Keratinocyte (primary cell): ENCODE results near the gene SEPTIN1.

ENCODE experiments used
- EZH2 ChIP-seq: IDR thresholded peaks from one replicate; pipeline ENCODE4 v1.6.1; 2012; ENCODE audit warnings: inconsistent platforms, mild to moderate bottlenecking, low read length, moderate library complexity
- TF ChIP-seq, protein P1 (sequence below), 3 experiments: IDR thresholded peaks in 1 of 3; conservative IDR thresholded peaks in 1 of 3; optimal IDR thresholded peaks in 1 of 3; 2 replicates in 2 of 3; 3 replicates in 1 of 3; pipeline versions ENCODE3 to v1.5.1; 2011; ENCODE audit warnings: low read length in 3 of 3, mild to moderate bottlenecking in 3 of 3, moderate library complexity in 2 of 3, control low read depth in 1 of 3, inconsistent platforms in 1 of 3; ENCODE audit not compliant: insufficient read depth in 2 of 3; ENCODE audit errors: extremely low read depth in 1 of 3

DNA sequence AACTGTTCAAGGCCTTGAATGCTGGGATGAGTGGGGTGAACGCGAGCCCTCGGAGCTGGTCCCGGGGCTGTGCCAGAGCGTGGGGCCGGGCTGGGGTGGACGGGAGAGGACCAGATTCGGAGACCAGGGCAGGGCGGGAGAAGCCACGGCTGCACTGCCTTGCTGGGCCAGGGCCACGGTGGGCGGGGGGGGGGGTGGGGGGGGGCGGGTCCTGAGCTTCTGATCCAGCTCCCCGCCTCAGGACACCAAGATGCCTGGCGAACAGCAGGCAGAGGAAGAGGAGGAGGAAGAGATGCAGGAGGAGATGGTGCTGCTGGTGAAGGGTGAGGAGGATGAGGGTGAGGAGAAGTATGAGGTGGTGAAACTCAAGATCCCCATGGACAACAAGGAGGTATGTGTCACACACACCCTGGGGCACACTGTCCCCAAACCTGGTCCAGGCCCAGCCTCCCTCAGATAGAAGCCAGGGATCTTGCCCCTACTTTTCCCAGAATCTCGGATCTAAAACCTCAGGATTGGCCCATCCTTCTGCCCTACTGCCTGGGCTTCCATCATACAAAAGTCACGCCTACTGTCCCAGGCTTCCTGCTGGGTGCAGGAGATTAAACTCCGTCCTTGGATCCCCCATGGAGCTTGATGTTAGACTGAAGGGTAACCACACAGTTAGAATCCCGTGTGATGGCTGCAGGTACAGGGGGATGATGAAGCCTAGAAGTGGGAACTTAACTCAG, 25.6 kb upstream of the SEPTIN1 start:
- TF ChIP-seq, protein P1, sequence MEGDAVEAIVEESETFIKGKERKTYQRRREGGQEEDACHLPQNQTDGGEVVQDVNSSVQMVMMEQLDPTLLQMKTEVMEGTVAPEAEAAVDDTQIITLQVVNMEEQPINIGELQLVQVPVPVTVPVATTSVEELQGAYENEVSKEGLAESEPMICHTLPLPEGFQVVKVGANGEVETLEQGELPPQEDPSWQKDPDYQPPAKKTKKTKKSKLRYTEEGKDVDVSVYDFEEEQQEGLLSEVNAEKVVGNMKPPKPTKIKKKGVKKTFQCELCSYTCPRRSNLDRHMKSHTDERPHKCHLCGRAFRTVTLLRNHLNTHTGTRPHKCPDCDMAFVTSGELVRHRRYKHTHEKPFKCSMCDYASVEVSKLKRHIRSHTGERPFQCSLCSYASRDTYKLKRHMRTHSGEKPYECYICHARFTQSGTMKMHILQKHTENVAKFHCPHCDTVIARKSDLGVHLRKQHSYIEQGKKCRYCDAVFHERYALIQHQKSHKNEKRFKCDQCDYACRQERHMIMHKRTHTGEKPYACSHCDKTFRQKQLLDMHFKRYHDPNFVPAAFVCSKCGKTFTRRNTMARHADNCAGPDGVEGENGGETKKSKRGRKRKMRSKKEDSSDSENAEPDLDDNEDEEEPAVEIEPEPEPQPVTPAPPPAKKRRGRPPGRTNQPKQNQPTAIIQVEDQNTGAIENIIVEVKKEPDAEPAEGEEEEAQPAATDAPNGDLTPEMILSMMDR (optimal IDR thresholded peaks at IDR 0.05 in 1 of 3, IDR thresholded peaks at IDR 0.05 in 1 of 3, conservative IDR thresholded peaks at IDR 0.05 in 1 of 3; ENCODE audit: extremely low read depth in 1 of 3, insufficient read depth in 2 of 3, low read length in 3 of 3): no peak
- no peak for TF ChIP-seq EZH2
